GM12878 (cell line): ENCODE results near the gene PCAT6. TPM values are rescaled to one million over a fixed set of nuclear protein-coding genes. Genes with fewer than 3 reads are reported as not detected.

Source experiments
- ATAC-seq: fragments of 200-7000 bp; cut with Tn5 transposase; 3 replicates; pipeline ENCODE4 v1.9.1; 2020; ENCODE audit warnings: mild to moderate bottlenecking, moderate library complexity
- BruUV-seq: library from RNA; stranded (reverse); fragments of 400-500 nt; replicated peaks from 2 replicates; lab custom pipeline; 2021; lab: Mats Ljungman, UMichigan
- CTCF ChIA-PET: fragments of 300-600 bp; sonication (Branson Sonifier 250); formaldehyde crosslinking; extraction: SDS; loops from one replicate; lab custom pipeline; 2021; ENCODE audit warnings: inconsistent platforms; lab: Yijun Ruan, JAX
- POLR2A ChIA-PET: fragments of 350-600 bp; formaldehyde crosslinking; extraction: SDS; loops from one replicate; lab custom pipeline; 2021; ENCODE audit warnings: inconsistent platforms; lab: Charles Lee
- RAD21 ChIA-PET: fragments of 300-600 bp; sonication (Branson Sonifier 250); formaldehyde crosslinking; loops from one replicate; lab custom pipeline; 2023; ENCODE audit warnings: antibody characterized with exemption; ENCODE audit not compliant: unreplicated experiment; lab: Charles Lee
- SMC1A ChIA-PET: fragments of 300-600 bp; sonication (Branson Sonifier 250); formaldehyde crosslinking; loops from one replicate; lab custom pipeline; 2023; ENCODE audit not compliant: unreplicated experiment, uncharacterized antibody; lab: Charles Lee
- DNase-seq: peaks from one replicate; pipeline ENCODE4 v3.0.0-alpha.2; 2011; ENCODE audit warnings: low read depth, low spot score
- FAIRE-seq: peaks from 3 replicates; lab custom pipeline; 2011; peaks lifted over from hg19 to GRCh38; lab: Jason Lieb, UNC
- H2AFZ ChIP-seq: 2 replicates; pipeline ENCODE4 v1.6.0; 2011; ENCODE audit warnings: low read depth, low read length, control low read depth; ENCODE audit not compliant: control insufficient read depth
- H3K27ac ChIP-seq: 2 replicates; pipeline ENCODE4 v1.5.1; 2011; ENCODE audit warnings: control low read depth; ENCODE audit not compliant: control insufficient read depth, insufficient read depth
- H3K27me3 ChIP-seq, 2 experiments: replicated peaks in 1 of 2; 2 replicates each; pipeline versions ENCODE4 v1.6.0 to v1.6.1; 2011; ENCODE audit warnings: low read length in 1 of 2; ENCODE audit not compliant: control insufficient read depth in 2 of 2, insufficient read depth in 2 of 2
- H3K36me3 ChIP-seq, 2 experiments: 2 replicates each; pipeline ENCODE4 v1.5.1; 2011; ENCODE audit warnings: low read length in 1 of 2; ENCODE audit not compliant: control insufficient read depth in 2 of 2, insufficient read depth in 2 of 2
- H3K4me1 ChIP-seq: 2 replicates; pipeline ENCODE4 v1.6.1; 2011; ENCODE audit warnings: mild to moderate bottlenecking, low read length, moderate library complexity, mixed read lengths; ENCODE audit not compliant: control insufficient read depth, insufficient read depth
- H3K4me2 ChIP-seq: 2 replicates; pipeline ENCODE4 v1.6.0; 2011; ENCODE audit warnings: control low read depth; ENCODE audit not compliant: control insufficient read depth, insufficient read depth
- H3K4me3 ChIP-seq: fragments of 200-600 bp; sonication (generic); 2 replicates; pipeline ENCODE4 v1.5.1; 2016
- H3K79me2 ChIP-seq: 2 replicates; pipeline ENCODE4 v1.6.0; 2011; ENCODE audit warnings: low read length; ENCODE audit not compliant: control insufficient read depth, insufficient read depth
- H3K9ac ChIP-seq: 2 replicates; pipeline ENCODE4 v1.8.0; 2011; ENCODE audit warnings: low read length, control low read depth, mixed read lengths; ENCODE audit not compliant: control insufficient read depth, insufficient read depth
- H3K9me3 ChIP-seq: replicated peaks from 3 replicates; pipeline ENCODE4 v1.5.1; 2011; ENCODE audit warnings: mild to moderate bottlenecking, low read length; ENCODE audit not compliant: control insufficient read depth, insufficient read depth
- H4K20me1 ChIP-seq: 2 replicates; pipeline ENCODE4 v1.6.0; 2011; ENCODE audit not compliant: control insufficient read depth, insufficient read depth
- BHLHE40 ChIP-seq, 2 experiments: fragments of 450-650 bp in 1 of 2; IDR thresholded peaks; 2 replicates each; pipeline ENCODE4 v1.6.1; 2011 to 2017; ENCODE audit warnings: low read depth in 2 of 2, borderline replicate concordance in 1 of 2, improper control_type of control experiment in 1 of 2, low read length in 1 of 2, mild to moderate bottlenecking in 1 of 2
- BMI1 ChIP-seq: fragments of 450-650 bp; IDR thresholded peaks from 2 replicates; pipeline ENCODE4 v1.6.1; 2016; ENCODE audit warnings: mild to moderate bottlenecking, moderate library complexity, borderline replicate concordance
- EGR1 ChIP-seq, 2 experiments: IDR thresholded peaks; 1 replicate in 1 of 2; 2 replicates in 1 of 2; pipeline ENCODE4 v1.6.1; 2011 to 2012; ENCODE audit warnings: low read depth in 2 of 2, low read length in 2 of 2, borderline replicate concordance in 1 of 2, mild to moderate bottlenecking in 1 of 2, moderate library complexity in 1 of 2
- FOXM1 ChIP-seq: IDR thresholded peaks from 2 replicates; pipeline ENCODE4 v1.6.1; 2012; ENCODE audit warnings: low read depth, mild to moderate bottlenecking, inconsistent platforms, low read length, moderate library complexity
- GABPA ChIP-seq: IDR thresholded peaks from 2 replicates; pipeline ENCODE4 v1.6.1; 2014; ENCODE audit warnings: antibody characterized with exemption, low read depth, mild to moderate bottlenecking, inconsistent platforms
- NR2F1 ChIP-seq: fragments of 450-650 bp; conservative IDR thresholded peaks from 2 replicates; pipeline ENCODE4 v1.6.1; 2017; ENCODE audit warnings: mild to moderate bottlenecking
- NRF1 ChIP-seq: conservative IDR thresholded peaks from 2 replicates; pipeline ENCODE4 v1.6.1; 2011; ENCODE audit warnings: mild to moderate bottlenecking, low read depth, low read length, improper control_type of control experiment
- TBL1XR1 ChIP-seq: IDR thresholded peaks from 2 replicates; pipeline ENCODE4 v1.6.1; 2012; ENCODE audit warnings: low read depth, low read length, improper control_type of control experiment
- TCF3 ChIP-seq: IDR thresholded peaks from 2 replicates; pipeline ENCODE4 v1.6.1; 2012; ENCODE audit warnings: low read depth, mild to moderate bottlenecking, low read length, borderline replicate concordance; ENCODE audit not compliant: insufficient read depth
- WRNIP1 ChIP-seq: IDR thresholded peaks from 2 replicates; pipeline ENCODE4 v1.6.1; 2011; ENCODE audit warnings: low read depth, low read length, improper control_type of control experiment, borderline replicate concordance
- WGBS: methylation state at CpG from one replicate; pipeline ENCODE4 v1.1.6; 2016; ENCODE audit warnings: low lambda C conversion rate; ENCODE audit not compliant: insufficient replicate concordance, insufficient coverage; ENCODE audit errors: missing lambda C conversion rate; 5-methylcytosine and 5-hydroxymethylcytosine counted together
- in situ Hi-C: fragments of 300-500 bp; cut with MboI; formaldehyde crosslinking; loops from 9 replicates; pipeline ENCODE4 v1.14.3; 2018; ENCODE audit warnings: mixed read lengths
- intact Hi-C: fragments of 100-400 bp; cut with micrococcal nuclease; formaldehyde crosslinking; loops from one replicate; pipeline ENCODE4 v1.14.2; 2022; ENCODE audit not compliant: unreplicated experiment
- polyA plus RNA-seq, 11 experiments: library from polyadenylated mRNA; depleted of rRNA in 4 of 11; unstranded in 6 of 11; stranded (reverse) in 5 of 11; fragments of >200 nt; fragmentation: Nextera tagmentation in 4 of 11; fragmentation: Illumina TruSeq in 1 of 11; extraction: Ambion mirVana in 4 of 11; extraction: Trizol in 1 of 11; gene quantifications; 1 replicate in 1 of 11; 2 replicates in 10 of 11; pipeline versions ENCODE4 v1.2.1 to v1.2.3, GENCODE V29; 2011 to 2016; ENCODE audit warnings: inconsistent platforms in 2 of 11, missing spikeins in 2 of 11, low read depth in 1 of 11
- total RNA-seq, 4 experiments: library from RNA; depleted of rRNA in 3 of 4; stranded (reverse); fragments of >200 nt in 3 of 4; fragmentation: Illumina TruSeq in 1 of 4; extraction: Trizol in 1 of 4; gene quantifications; 2 replicates each; pipeline versions ENCODE4 v1.2.1 to v1.2.3, GENCODE V29; 2013 to 2021
- TF ChIP-seq, protein P1 (sequence below): IDR thresholded peaks from 2 replicates; pipeline ENCODE4 v1.6.1; 2012; ENCODE audit warnings: low read depth, low read length, improper control_type of control experiment
- TF ChIP-seq, protein P2 (sequence below): fragments of 150-350 bp; IDR thresholded peaks from 2 replicates; pipeline ENCODE4 v1.6.1; 2016; ENCODE audit warnings: low read depth, low read length
- TF ChIP-seq, protein P3 (sequence below): fragments of 450-650 bp; conservative IDR thresholded peaks from 2 replicates; pipeline ENCODE4 v1.6.1; 2017; ENCODE audit warnings: mild to moderate bottlenecking, moderate library complexity
- TF ChIP-seq, protein P4 (sequence below): IDR thresholded peaks from 2 replicates; pipeline ENCODE4 v1.6.1; 2012; ENCODE audit warnings: mild to moderate bottlenecking, low read depth, low read length

The PCAT6 gene
- total and polyA plus RNA-seq, 10 of the 15 experiments (the other 5 are each of a cell fraction or from before 2014, with no cell fraction given), result 0.16 to 0.83 (median 0.48) TPM; not detected in 4

DNA sequence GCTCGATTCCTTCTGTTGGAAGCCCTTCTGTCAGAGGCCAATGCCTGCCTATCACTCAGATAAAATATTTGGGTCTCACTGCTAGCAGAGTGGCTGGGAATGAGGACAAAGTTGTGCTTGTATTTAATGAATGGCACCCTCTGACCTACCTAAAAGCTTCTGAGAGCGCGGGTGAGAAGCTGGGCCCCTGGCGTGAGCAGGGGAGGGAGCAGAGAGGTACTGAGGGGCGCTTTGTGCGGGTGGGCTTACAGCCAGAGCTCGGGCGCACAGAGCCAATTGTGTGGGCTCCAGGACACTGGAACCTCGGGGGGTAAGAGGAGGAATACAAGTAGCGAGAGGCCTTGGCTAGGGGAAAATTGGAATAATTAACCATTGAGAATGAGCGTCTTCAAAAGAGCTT is 32.3 kb downstream of the PCAT6 start:
- H3K4me1 ChIP-seq, result peaks cover 3% of the 10 kb centered on the region; the same call in 1 of the 2 replicates
- RAD21 ChIA-PET, result no interaction called here
- H3K9me3 ChIP-seq, result no peaks in the 10 kb centered on the region
- H3K4me3 ChIP-seq, result no peak overlapping the region
- intact Hi-C loops, result no loop called here
- no peak for FAIRE-seq
- no peaks in the 10 kb centered on the region for H3K79me2 ChIP-seq
- POLR2A ChIA-PET, result no interaction called here
- no TSS peak for BruUV-seq
- SMC1A ChIA-PET, result interaction anchor here (0.8 kb wide), 1 partner anchor 17 kb away, joined by 3 read pairs; no protein-coding TSS in a partner anchor
- no peak overlapping the region for H3K27ac ChIP-seq
- no peaks in the 10 kb centered on the region for H3K36me3 ChIP-seq
- H3K27me3 ChIP-seq, result no peaks in the 10 kb centered on the region
- no peak for ATAC-seq
- CTCF ChIA-PET, result no interaction called here
- no peak overlapping the region for H2AFZ ChIP-seq
- H3K4me2 ChIP-seq, result no peak overlapping the region
- in situ Hi-C loops, result no loop called here
- WGBS, result 61% methylated on average over 11 of the region's 11 CpGs
- DNase-seq, result no peak
- no peaks in the 10 kb centered on the region for H4K20me1 ChIP-seq
- no peak overlapping the region for H3K9ac ChIP-seq
- TF ChIP-seq NRF1 (no peak), FOXM1 (no peak), EGR1 (IDR thresholded peaks at IDR 0.05; ENCODE audit: borderline replicate concordance in 1 of 2, low read depth in 2 of 2, low read length in 2 of 2) (no peak), BMI1 (no peak), TCF3 (no peak), NR2F1 (no peak), BHLHE40 (IDR thresholded peaks at IDR 0.05; ENCODE audit: borderline replicate concordance in 1 of 2, low read depth in 2 of 2, low read length in 1 of 2) (no peak), GABPA (no peak), WRNIP1 (no peak), TBL1XR1 (no peak)
- TF ChIP-seq, protein P1, sequence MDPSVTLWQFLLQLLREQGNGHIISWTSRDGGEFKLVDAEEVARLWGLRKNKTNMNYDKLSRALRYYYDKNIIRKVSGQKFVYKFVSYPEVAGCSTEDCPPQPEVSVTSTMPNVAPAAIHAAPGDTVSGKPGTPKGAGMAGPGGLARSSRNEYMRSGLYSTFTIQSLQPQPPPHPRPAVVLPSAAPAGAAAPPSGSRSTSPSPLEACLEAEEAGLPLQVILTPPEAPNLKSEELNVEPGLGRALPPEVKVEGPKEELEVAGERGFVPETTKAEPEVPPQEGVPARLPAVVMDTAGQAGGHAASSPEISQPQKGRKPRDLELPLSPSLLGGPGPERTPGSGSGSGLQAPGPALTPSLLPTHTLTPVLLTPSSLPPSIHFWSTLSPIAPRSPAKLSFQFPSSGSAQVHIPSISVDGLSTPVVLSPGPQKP, result no peak
- TF ChIP-seq, protein P2, sequence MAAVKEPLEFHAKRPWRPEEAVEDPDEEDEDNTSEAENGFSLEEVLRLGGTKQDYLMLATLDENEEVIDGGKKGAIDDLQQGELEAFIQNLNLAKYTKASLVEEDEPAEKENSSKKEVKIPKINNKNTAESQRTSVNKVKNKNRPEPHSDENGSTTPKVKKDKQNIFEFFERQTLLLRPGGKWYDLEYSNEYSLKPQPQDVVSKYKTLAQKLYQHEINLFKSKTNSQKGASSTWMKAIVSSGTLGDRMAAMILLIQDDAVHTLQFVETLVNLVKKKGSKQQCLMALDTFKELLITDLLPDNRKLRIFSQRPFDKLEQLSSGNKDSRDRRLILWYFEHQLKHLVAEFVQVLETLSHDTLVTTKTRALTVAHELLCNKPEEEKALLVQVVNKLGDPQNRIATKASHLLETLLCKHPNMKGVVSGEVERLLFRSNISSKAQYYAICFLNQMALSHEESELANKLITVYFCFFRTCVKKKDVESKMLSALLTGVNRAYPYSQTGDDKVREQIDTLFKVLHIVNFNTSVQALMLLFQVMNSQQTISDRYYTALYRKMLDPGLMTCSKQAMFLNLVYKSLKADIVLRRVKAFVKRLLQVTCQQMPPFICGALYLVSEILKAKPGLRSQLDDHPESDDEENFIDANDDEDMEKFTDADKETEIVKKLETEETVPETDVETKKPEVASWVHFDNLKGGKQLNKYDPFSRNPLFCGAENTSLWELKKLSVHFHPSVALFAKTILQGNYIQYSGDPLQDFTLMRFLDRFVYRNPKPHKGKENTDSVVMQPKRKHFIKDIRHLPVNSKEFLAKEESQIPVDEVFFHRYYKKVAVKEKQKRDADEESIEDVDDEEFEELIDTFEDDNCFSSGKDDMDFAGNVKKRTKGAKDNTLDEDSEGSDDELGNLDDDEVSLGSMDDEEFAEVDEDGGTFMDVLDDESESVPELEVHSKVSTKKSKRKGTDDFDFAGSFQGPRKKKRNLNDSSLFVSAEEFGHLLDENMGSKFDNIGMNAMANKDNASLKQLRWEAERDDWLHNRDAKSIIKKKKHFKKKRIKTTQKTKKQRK, result no peak
- TF ChIP-seq, protein P3, sequence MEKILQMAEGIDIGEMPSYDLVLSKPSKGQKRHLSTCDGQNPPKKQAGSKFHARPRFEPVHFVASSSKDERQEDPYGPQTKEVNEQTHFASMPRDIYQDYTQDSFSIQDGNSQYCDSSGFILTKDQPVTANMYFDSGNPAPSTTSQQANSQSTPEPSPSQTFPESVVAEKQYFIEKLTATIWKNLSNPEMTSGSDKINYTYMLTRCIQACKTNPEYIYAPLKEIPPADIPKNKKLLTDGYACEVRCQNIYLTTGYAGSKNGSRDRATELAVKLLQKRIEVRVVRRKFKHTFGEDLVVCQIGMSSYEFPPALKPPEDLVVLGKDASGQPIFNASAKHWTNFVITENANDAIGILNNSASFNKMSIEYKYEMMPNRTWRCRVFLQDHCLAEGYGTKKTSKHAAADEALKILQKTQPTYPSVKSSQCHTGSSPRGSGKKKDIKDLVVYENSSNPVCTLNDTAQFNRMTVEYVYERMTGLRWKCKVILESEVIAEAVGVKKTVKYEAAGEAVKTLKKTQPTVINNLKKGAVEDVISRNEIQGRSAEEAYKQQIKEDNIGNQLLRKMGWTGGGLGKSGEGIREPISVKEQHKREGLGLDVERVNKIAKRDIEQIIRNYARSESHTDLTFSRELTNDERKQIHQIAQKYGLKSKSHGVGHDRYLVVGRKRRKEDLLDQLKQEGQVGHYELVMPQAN, result no peak
- TF ChIP-seq, protein P4, sequence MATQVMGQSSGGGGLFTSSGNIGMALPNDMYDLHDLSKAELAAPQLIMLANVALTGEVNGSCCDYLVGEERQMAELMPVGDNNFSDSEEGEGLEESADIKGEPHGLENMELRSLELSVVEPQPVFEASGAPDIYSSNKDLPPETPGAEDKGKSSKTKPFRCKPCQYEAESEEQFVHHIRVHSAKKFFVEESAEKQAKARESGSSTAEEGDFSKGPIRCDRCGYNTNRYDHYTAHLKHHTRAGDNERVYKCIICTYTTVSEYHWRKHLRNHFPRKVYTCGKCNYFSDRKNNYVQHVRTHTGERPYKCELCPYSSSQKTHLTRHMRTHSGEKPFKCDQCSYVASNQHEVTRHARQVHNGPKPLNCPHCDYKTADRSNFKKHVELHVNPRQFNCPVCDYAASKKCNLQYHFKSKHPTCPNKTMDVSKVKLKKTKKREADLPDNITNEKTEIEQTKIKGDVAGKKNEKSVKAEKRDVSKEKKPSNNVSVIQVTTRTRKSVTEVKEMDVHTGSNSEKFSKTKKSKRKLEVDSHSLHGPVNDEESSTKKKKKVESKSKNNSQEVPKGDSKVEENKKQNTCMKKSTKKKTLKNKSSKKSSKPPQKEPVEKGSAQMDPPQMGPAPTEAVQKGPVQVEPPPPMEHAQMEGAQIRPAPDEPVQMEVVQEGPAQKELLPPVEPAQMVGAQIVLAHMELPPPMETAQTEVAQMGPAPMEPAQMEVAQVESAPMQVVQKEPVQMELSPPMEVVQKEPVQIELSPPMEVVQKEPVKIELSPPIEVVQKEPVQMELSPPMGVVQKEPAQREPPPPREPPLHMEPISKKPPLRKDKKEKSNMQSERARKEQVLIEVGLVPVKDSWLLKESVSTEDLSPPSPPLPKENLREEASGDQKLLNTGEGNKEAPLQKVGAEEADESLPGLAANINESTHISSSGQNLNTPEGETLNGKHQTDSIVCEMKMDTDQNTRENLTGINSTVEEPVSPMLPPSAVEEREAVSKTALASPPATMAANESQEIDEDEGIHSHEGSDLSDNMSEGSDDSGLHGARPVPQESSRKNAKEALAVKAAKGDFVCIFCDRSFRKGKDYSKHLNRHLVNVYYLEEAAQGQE, result no peak
